Left ventricle myocardium inferior (tissue), 1 donor: ENCODE results near the gene CHAF1B. TPM values are rescaled to one million over a fixed set of nuclear protein-coding genes. Genes with fewer than 3 reads are reported as not detected.

Source experiments
- DNase-seq: peaks from one replicate; pipeline ENCODE4 v3.0.0-alpha.2; 2020
- H3K27ac ChIP-seq: fragments of 200-600 bp; replicated peaks from 2 replicates; pipeline ENCODE4 v1.8.0; 2021
- H3K27me3 ChIP-seq: fragments of 200-600 bp; 2 replicates; pipeline ENCODE4 v1.8.0; 2021; ENCODE audit warnings: low read depth
- H3K36me3 ChIP-seq: fragments of 200-600 bp; 2 replicates; pipeline ENCODE4 v1.8.0; 2021
- H3K4me1 ChIP-seq: fragments of 200-600 bp; 2 replicates; pipeline ENCODE4 v1.8.0; 2021
- H3K4me3 ChIP-seq: fragments of 200-600 bp; 2 replicates; pipeline ENCODE4 v1.8.0; 2021; ENCODE audit warnings: mild to moderate bottlenecking, moderate library complexity
- H3K9me3 ChIP-seq: fragments of 200-600 bp; replicated peaks from 2 replicates; pipeline ENCODE4 v1.8.0; 2021
- intact Hi-C: fragments of 100-400 bp; cut with micrococcal nuclease; formaldehyde crosslinking; loops from one replicate; pipeline ENCODE4 v1.11.0; 2022
- total RNA-seq: library from RNA; stranded (reverse); fragmentation: NEBNext Ultra II Directional; extraction: Animal tissue kit (Norgen Biotek cat#: 25700); gene quantifications from one replicate; pipeline ENCODE4 v1.2.1, GENCODE V29; 2021
- TF ChIP-seq, protein P1 (sequence below): fragments of 200-600 bp; IDR thresholded peaks from 2 replicates; pipeline ENCODE4 v1.8.0; 2021; ENCODE audit warnings: antibody characterized with exemption, mild to moderate bottlenecking, borderline replicate concordance
- donor health status: DM: no; HTN: yes; CAD: no; lungs with severe emphysema.

The CHAF1B gene
- total RNA-seq, 1 donor from 2014 or later, result 0.38 TPM

DNA sequence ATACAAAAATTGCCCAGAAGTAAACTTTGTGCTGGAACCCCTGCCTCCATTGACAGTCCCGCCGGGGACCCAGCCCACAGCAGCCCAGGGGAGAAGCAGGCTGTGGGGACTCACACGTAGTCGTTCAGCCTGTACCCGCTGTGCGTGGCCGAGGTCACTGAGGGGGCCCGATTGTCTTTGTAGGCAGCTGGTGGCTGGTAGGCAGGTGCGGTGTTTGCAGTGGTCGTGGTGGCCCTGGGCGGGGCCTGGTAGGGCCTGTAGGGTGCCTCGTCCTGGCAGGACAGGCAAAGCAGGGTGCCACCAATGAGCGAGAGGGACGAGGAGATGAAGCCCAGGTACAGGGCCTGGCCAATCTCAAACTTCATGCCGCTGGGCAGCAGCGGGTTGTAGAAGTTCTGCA lies 75.7 kb downstream of the CHAF1B start:
- H3K4me1 ChIP-seq, result peaks cover 13% of the 10 kb centered on the region
- no peaks in the 10 kb centered on the region for H3K9me3 ChIP-seq
- H3K36me3 ChIP-seq, result no peaks in the 10 kb centered on the region
- H3K27ac ChIP-seq, result no peak overlapping the region
- TF ChIP-seq, protein P1, sequence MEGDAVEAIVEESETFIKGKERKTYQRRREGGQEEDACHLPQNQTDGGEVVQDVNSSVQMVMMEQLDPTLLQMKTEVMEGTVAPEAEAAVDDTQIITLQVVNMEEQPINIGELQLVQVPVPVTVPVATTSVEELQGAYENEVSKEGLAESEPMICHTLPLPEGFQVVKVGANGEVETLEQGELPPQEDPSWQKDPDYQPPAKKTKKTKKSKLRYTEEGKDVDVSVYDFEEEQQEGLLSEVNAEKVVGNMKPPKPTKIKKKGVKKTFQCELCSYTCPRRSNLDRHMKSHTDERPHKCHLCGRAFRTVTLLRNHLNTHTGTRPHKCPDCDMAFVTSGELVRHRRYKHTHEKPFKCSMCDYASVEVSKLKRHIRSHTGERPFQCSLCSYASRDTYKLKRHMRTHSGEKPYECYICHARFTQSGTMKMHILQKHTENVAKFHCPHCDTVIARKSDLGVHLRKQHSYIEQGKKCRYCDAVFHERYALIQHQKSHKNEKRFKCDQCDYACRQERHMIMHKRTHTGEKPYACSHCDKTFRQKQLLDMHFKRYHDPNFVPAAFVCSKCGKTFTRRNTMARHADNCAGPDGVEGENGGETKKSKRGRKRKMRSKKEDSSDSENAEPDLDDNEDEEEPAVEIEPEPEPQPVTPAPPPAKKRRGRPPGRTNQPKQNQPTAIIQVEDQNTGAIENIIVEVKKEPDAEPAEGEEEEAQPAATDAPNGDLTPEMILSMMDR, result no peak
- H3K4me3 ChIP-seq, result no peak overlapping the region
- H3K27me3 ChIP-seq, result peaks cover 20% of the 10 kb centered on the region
- intact Hi-C loops, result no loop called here
- DNase-seq, result no peak

DNA sequence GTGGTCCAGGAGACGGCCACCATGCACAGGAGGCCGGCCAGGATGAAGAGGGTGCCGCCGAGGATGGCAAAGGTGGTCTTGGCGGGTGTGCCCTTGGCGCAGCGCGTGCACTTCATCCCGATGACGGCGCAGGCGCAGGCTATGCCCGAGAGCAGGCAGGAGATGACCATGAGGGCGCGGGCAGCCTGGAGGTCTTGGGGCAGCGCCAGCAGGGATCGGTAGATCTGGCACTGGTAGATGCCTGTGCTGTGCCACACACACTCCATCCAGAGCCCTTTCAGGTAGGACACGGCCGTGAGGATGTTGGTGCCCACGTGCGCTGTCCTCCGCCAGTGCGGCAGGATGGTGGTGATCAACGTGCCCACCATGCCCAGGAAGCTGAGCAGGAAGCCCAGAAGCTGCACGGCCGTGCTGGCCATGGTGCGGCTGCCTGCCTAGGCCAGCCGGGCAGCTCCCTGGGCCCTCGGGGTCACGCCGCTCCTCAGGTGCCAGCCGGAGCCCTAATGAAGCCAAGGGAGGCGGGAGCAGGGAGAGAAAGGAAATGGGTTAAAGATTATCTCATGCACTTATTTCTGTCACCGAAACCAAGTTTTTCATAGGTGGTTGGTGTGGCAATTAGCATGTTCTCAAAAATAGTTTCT lies 76.2 kb downstream of the CHAF1B start:
- Histone ChIP-seq H3K27me3 (peaks cover 20% of the 10 kb centered on the region), H3K9me3 (no peaks in the 10 kb centered on the region), H3K4me1 (peaks cover 13% of the 10 kb centered on the region), H3K27ac (no peak overlapping the region), H3K36me3 (no peaks in the 10 kb centered on the region), H3K4me3 (no peak overlapping the region)
- TF ChIP-seq, protein P1, result no peak
- DNase-seq, result no peak
- intact Hi-C loops, result no loop called here

DNA sequence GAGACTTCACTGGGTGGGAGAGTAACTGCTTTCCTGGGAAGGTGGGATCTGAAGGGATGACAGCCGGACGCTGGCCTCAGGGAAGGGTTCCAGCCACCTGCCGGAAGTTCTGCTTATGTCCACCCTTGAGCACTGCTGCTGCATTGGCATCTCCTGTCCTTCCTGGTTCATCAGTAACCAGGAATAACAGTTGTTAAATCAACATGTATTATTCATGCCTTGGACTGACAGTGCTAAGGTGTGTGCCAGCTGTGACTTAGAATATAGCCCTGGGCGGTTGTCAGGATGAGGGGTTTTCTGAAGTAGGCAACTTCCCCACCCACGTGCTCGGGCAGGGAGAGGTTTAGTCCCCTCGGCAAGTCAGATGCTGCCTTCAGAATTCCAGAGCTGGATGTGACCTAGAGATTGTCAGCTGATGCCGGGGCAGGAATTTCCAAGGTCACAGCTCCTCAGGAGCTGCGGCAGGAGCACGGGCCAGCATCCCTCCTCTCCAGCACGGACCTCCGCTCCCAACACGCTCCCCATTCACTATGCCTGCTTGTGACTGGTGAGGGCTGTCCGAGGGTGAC lies 76.8 kb downstream of the CHAF1B start:
- intact Hi-C loops, result no loop called here
- Histone ChIP-seq H3K4me1 (peaks cover 13% of the 10 kb centered on the region), H3K27me3 (peaks cover 20% of the 10 kb centered on the region), H3K27ac (no peak overlapping the region), H3K36me3 (no peaks in the 10 kb centered on the region), H3K9me3 (no peaks in the 10 kb centered on the region), H3K4me3 (no peak overlapping the region)
- TF ChIP-seq, protein P1, result no peak
- no peak for DNase-seq

DNA sequence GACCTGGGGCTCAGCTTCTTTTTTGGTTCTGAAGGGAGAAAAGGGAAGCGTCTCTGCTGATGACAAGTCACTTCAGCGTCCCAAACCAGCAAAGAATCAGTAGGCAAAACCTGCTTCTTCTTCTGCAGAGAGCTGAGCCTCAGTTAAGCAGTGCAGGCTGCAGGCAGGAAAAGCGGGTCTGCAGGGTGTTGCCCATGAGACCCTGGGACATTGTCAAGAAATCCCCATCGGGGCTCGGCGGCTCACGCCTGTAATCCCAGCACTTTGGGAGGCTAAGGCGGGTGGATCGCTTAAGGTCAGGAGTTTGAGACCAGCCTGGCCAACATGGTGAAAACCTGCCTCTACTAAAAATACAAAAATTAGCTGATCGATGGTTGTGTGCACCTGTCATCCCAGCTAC lies 78.0 kb downstream of the CHAF1B start:
- Histone ChIP-seq H3K4me3 (no peak overlapping the region), H3K27me3 (peaks cover 20% of the 10 kb centered on the region), H3K27ac (no peak overlapping the region), H3K4me1 (peaks cover 13% of the 10 kb centered on the region), H3K9me3 (no peaks in the 10 kb centered on the region), H3K36me3 (no peaks in the 10 kb centered on the region)
- intact Hi-C loops, result no loop called here
- TF ChIP-seq, protein P1, result no peak
- no peak for DNase-seq

DNA sequence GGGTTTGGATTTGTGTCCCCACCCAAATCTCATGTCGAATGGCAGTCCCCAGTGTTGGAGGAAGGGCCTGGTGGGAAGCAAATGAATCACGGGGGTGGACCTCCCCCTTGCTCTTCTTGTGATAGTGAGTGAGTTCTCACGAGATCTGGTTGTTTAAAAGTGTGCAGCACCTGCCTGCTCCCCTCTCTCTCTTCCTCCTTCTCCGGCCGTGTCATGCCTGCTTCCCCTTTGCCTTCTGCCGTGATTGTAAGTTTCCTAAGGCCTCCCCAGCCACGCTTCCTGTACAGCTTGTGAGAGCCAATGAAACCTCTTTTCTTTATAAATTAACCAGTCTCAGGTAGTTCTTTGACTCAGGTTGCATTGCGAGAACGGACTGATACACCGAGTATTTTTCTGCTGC lies 78.8 kb downstream of the CHAF1B start:
- no peaks in the 10 kb centered on the region for H3K9me3 ChIP-seq
- DNase-seq, result no peak
- peaks cover 13% of the 10 kb centered on the region for H3K4me1 ChIP-seq
- H3K36me3 ChIP-seq, result no peaks in the 10 kb centered on the region
- TF ChIP-seq, protein P1, result no peak
- intact Hi-C loops, result no loop called here
- H3K27ac ChIP-seq, result no peak overlapping the region
- no peak overlapping the region for H3K4me3 ChIP-seq
- peaks cover 20% of the 10 kb centered on the region for H3K27me3 ChIP-seq
